Measurements from ENCODE around the gene ZNF76. TPM values are rescaled to one million over a fixed set of nuclear protein-coding genes. Genes with fewer than 3 reads are reported as not detected.

Gene ZNF76
- total and polyA plus RNA-seq, 2 donors (not counting 3 experiments of a cell fraction or from before 2014, with no cell fraction given), result 27.9 to 34.6 TPM

DNA sequence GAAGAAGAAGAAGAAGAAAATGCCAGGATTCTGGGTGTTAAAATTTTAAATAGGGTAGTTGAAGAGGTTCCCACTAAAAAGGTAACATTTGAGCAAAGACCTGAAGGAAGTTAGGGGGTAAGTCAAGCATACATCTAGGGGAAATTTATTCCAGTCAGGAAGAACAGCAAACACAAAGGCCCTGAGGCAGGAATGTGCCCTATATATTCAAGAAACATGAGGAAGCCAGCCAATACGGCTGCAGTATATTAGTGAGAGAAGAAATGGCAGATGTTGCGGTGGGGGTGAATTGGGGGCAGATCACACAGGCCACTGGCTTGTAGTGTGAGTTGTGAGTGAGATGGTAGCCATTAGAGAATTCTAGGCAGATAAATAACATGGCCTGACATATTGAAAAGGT lies 6.0 kb downstream of the ZNF76 start:
- Histone ChIP-seq H2AFZ (ENCODE audit: low read depth, low read length) (no peak overlapping the region), H3K4me2 (ENCODE audit: insufficient read depth, low read length) (no peak overlapping the region), H3K9me3 (replicated peaks; ENCODE audit: control insufficient read depth, insufficient read depth, low read length) (no peaks in the 10 kb centered on the region), H4K20me1 (replicated peaks; ENCODE audit: control insufficient read depth, extremely low read depth, insufficient read depth, low read length) (no peaks in the 10 kb centered on the region), H3K27me3 (ENCODE audit: control insufficient read depth in 2 of 2, insufficient read depth in 2 of 2, low read length in 2 of 2) (no peaks in the 10 kb centered on the region), H3K27ac (ENCODE audit: insufficient read depth, low read depth, low read length) (no peak overlapping the region), H3K4me1 (ENCODE audit: control insufficient read depth, extremely low read depth, insufficient read depth, low read length) (peaks cover 3% of the 10 kb centered on the region), H3K4me3 (replicated peaks in 1 of 3; ENCODE audit: insufficient read depth in 1 of 3, low read depth in 1 of 3, low read length in 3 of 3) (no peak overlapping the region), H3K36me3 (ENCODE audit: control insufficient read depth in 2 of 2, extremely low read depth in 1 of 2, insufficient read depth in 2 of 2, low read length in 2 of 2) (no peaks in the 10 kb centered on the region), H3K9me1 (replicated peaks; ENCODE audit: control insufficient read depth, extremely low read depth, insufficient read depth, low read length) (no peaks in the 10 kb centered on the region), H3K79me2 (ENCODE audit: control insufficient read depth, insufficient read depth, low read length) (no peaks in the 10 kb centered on the region), H3K9ac (replicated peaks; ENCODE audit: extremely low read depth, insufficient read depth, low read length) (no peak overlapping the region)
- ChIA-PET POLR2A (interaction anchor here (0.7 kb wide), 1 partner anchor 843 kb away, joined by 5 read pairs; no protein-coding TSS in a partner anchor), CTCF (no interaction called here)
- no TSS peak for BruUV-seq (replicated peaks)
- no peak for FAIRE-seq
- intact Hi-C loops (cut with micrococcal nuclease) (no loop called here), dilution Hi-C loops (cut with MboI; ENCODE audit: extremely low pct_ligation_motif_present, low sequenced_read_pairs) (no loop called here)
- DNase-seq (ENCODE audit: low read depth, low spot score), result no peak
- TF ChIP-seq MAX (IDR thresholded peaks at IDR 0.05; ENCODE audit: insufficient read depth, insufficient read length) (no peak), GATA2 (IDR thresholded peaks at IDR 0.05; ENCODE audit: insufficient read depth, insufficient read length, low read depth, low read length) (no peak), POLR2AphosphoS5 (IDR thresholded peaks at IDR 0.05; ENCODE audit: insufficient read depth, low read depth, low read length) (no peak), EZH2 (IDR thresholded peaks at IDR 0.05; ENCODE audit: borderline replicate concordance, low read depth, low read length, severe bottlenecking) (no peak), POLR2A (IDR thresholded peaks at IDR 0.05; ENCODE audit: low read depth, low read length) (no peak), CTCF (IDR thresholded peaks at IDR 0.05; ENCODE audit: extremely low read depth in 1 of 2, insufficient read depth in 1 of 2, low read depth in 1 of 2, low read length in 2 of 2) (no peak), FOS (IDR thresholded peaks at IDR 0.05; ENCODE audit: borderline replicate concordance, insufficient read depth, low read length) (no peak), JUN (IDR thresholded peaks at IDR 0.05; ENCODE audit: borderline replicate concordance, insufficient read depth, insufficient read length, low read depth) (no peak), MYC (IDR thresholded peaks at IDR 0.05; ENCODE audit: low read depth, low read length) (no peak)
